ENCODE data around the gene CHRNG.

The CHRNG gene

GRCh38 chr2:232505856-232506255 is 33.6 kb upstream of the CHRNG start:
- no peak for DNase-seq

- no peak for DNase-seq
Observed at GRCh38 chr2:232506709-232507108, 32.8 kb upstream of the CHRNG start.

GRCh38 chr2:232508251-232508650 is 31.2 kb upstream of the CHRNG start:
- no peak for DNase-seq

GRCh38 chr2:232511336-232511890 is 28.1 kb upstream of the CHRNG start:
- DNase-seq, result no peak

- DNase-seq, result no peak
Observed at GRCh38 chr2:232512602-232513001, 26.9 kb upstream of the CHRNG start.

DNA sequence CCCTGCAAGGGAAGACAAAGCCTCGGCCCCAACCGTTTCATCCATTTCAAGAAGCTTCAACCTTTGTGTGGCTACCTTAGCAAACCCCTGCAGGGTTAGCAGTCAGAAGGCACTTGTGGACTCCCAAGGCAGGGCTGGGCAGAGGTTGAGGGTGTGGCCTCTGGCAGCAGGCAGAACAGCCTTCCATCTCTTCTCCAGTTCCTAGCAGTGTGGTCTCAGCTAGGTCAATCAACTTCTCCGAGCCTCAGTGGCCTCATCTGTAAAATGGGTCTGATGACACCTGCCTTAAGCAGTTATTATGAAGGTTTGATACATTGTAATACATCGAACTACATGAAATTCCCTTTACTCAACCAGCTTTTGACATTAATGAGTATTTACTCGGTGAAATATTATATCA is 26.1 kb upstream of the CHRNG start:
- no peak for DNase-seq

DNA sequence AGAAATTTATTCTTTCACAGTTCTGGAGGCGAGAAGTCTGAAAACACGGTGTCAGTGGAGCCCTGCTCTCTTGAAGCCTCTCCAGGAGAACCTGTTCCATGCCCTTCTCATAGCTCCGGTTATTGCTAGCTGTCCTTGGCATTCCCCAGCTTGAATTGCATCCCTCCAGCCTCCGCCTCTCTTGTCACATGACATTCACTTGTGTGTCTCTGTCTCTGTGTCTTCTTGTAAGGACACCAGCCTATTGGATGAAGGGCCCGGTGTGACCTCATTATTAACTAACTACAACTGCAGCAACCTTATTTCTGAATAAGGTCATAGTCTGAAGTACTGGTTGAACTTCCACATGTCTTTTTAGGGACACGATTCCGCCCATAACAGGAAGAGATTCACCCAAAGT is 23.9 kb upstream of the CHRNG start:
- DNase-seq, result no peak

DNA sequence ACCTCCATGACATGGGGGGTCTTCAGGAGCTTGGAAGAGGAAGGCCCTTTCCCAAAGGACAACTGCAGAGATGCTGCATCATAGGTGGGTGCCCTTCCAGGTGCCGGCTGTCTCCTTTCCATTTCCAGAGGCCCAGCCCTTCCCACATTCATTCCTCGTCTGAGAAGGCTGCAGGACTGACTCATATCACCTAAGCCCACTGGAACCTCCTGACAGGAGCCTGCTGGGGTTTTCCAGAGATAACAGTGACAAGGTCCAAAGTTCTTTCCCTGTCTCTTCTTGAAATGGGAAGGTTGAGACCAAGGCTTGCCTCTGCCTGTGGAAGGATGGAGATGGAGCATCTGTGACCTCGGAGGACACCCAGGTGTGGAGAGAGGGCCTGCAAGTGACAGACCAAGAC is 22.9 kb upstream of the CHRNG start:
- DNase-seq, result no peak

- no peak for DNase-seq
Observed at GRCh38 chr2:232518844-232519243, 20.6 kb upstream of the CHRNG start.

GRCh38 chr2:232519581-232520438 is 19.7 kb upstream of the CHRNG start, which contains the start of gene PRSS56:
PRSS56 (plus strand) TSS chr2:232520388; CDS start chr2:232520599, 211 bp downstream.
- no peak for DNase-seq

DNA sequence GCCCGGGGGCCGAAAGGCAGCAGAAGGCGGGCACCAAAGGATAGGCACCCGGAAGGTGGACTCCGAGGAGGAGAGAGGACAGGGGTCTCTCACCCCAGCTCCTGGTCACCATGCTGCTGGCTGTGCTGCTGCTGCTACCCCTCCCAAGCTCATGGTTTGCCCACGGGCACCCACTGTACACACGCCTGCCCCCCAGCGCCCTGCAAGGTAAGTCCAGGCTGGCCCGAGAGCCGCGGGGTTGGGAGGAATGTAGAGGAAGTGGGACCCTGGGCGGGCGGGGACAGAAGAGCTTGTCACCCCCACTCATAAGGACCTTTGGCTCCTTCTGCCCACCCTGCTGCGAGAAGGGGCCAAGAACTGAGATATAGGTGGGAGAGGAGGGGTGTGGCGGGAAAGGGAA is 19.0 kb upstream of the CHRNG start:
- DNase-seq, result no peak

DNA sequence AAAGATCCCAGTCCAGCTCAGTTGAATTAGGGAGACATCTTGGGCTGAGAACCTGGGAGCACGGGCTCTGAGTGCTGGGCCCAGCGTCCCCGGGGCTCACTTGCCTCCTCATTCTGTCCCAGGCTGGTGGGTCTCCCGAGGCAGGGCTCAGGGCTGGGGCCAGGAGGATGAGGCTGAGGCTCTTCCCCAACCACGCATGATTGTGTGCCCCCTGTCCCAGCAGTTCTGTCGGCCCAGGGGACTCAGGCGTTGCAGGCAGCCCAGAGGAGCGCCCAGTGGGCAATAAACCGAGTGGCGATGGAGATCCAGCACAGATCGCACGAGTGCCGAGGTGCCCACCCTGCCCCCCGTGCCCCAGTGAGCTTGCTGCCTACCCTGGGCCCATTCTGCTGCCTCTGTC is 18.4 kb upstream of the CHRNG start:
- no peak for DNase-seq

- DNase-seq, result no peak
Observed at GRCh38 chr2:232521959-232522622, 17.4 kb upstream of the CHRNG start.

DNA sequence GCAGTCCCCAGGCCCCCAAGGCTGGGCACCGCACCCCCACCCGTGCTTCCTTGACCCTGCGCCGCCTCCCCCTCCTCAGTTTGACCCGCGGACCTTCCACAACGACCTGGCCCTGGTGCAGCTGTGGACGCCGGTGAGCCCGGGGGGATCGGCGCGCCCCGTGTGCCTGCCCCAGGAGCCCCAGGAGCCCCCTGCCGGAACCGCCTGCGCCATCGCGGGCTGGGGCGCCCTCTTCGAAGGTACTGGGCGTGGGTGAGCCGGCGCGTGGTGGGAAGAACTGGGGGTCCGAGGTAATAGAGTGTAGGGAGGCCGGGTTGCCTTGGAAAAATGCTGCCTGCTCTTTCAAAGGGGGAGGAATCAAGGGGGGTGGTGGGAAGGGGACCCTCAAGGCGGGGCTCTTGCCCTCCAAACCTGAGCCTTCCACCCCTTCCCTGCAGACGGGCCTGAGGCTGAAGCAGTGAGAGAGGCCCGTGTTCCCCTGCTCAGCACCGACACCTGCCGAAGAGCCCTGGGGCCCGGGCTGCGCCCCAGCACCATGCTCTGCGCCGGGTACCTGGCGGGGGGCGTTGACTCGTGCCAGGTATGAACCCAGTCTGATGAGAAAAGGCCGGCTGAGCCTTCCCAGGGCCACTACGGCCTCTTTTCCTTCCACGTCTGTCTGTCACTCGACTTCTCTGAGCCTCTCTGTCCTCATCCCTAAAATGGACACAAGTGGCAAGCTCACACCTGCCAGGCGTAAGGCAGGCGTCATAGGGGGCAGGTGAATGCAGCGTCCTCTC is 16.7 kb upstream of the CHRNG start:
- no peak for DNase-seq

GRCh38 chr2:232523402-232523681 is 16.1 kb upstream of the CHRNG start:
- no peak for DNase-seq

- DNase-seq, result no peak
Observed at GRCh38 chr2:232523682-232524597, 15.6 kb upstream of the CHRNG start.

- DNase-seq, result no peak
Observed at GRCh38 chr2:232524771-232525170, 14.7 kb upstream of the CHRNG start.

DNA sequence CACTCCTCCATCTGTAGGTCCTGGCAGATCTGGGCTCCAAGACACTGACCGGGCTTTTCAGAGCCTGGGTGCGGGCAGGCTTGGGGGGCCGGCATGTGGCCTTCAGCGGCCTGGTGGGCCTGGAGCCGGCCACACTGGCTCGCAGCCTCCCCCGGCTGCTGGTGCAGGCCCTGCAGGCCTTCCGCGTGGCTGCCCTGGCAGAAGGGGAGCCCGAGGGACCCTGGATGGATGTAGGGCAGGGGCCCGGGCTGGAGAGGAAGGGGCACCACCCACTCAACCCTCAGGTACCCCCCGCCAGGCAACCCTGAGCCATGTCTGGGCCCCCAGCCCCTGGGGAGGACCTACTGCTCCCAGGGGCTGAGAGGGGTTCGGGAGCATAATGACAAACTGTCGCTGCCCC is 14.3 kb upstream of the CHRNG start:
- no peak for DNase-seq

DNA sequence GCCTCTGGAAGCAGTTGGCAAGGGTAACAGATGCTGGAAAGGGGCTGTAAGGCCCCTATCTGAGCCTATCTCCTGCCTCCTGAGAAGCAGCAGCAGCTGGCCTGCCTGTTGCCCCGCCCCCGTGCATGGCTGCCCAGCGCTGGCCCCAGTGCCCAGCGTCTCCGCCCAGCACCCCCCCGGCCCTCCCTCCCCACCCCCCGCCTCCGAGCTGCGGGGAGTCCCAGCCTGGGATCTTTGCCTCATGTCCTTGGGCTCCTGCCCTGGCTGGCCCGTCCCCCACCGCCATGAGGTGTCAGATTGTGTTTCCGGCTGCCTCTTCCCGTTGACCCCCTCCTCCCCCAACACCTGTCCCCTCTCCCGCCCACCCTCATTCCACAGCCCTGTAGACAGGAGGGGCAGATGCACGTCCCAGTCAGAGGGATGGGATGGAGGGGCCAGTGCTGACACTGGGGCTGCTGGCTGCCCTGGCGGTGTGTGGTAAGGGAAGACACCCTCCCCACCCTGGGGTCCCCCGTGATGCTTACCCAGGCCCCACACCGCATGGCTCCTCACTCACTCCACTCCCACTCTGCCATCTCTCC is 13.6 kb upstream of the CHRNG start, which contains the start of gene CHRND:
CHRND (plus strand) TSS at position 370 of the 581 bp plus-strand sequence; CDS start at position 426, 56 bp downstream.
- no peak for DNase-seq

DNA sequence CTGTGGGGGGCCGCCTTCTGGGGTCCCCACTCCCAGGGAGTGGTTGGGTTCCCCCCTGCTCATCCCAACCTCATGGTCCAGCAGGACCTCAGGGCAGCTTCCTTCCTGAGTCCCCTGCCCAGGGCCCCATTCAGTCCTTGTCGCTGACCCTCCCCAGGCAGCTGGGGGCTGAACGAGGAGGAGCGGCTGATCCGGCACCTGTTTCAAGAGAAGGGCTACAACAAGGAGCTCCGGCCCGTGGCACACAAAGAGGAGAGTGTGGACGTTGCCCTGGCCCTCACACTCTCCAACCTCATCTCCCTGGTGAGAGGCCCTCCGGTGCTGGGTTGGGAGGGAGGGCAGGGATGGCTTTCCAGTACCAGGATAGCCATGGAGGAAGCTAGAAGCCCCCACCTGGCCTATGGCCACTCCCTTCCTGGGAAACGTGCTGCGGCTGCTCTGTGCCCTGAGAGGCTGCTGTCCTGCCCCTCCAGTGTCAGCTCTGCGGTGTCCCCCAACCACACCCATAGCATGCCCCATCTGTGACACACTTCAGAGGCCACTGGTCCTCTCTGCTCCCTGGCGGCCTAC is 13.0 kb upstream of the CHRNG start:
- no peak for DNase-seq

DNA sequence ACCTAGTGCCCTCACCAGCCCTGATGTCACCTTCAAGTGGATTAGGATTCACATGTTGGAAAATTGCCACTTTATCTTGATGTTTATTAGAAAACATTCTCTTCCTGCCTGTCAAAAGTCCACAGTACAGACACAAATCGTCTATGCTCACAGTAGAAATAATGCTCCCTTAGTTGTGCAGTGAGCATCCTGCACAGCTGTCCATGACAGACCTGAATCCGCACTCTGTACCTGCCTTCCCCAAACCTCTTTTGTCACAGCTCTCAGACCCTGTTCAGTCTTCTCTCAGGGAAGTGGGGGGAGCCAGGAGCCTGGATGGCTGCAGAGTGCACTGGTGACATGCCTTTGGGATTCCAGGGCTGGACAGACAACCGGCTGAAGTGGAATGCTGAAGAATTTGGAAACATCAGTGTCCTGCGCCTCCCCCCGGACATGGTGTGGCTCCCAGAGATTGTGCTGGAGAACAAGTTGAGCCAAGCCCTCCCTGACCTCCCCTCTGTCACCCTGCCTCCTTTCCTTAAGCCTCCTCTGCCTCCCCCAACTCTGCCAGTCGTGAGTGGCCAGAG is 11.5 kb upstream of the CHRNG start:
- no peak for DNase-seq

Measured in NCI-H2081 treated with DMSO at 0.1 percent for 48 hours (cell line).